ENCODE data around the gene ACBD3.

ACBD3 gene

GRCh38 chr1:226201029-226201593 is 14.6 kb upstream of the ACBD3 start:
- no peak for DNase-seq (ENCODE audit: low spot score)

GRCh38 chr1:226199971-226200370 is 13.4 kb upstream of the ACBD3 start:
- DNase-seq (ENCODE audit: low spot score) = no peak

- DNase-seq (ENCODE audit: low spot score) = no peak
Measured at GRCh38 chr1:226195144-226195543, 8.6 kb upstream of the ACBD3 start.

- no peak for DNase-seq (ENCODE audit: low spot score)
Measured at GRCh38 chr1:226187380-226187779, 839 bp upstream of the ACBD3 start.

- no peak for DNase-seq (ENCODE audit: low spot score)
Measured at GRCh38 chr1:226187019-226187322, 430 bp upstream of the ACBD3 start.

GRCh38 chr1:226185141-226186036 is 1.2 kb downstream of the ACBD3 start:
- DNase-seq (ENCODE audit: low spot score) = peak; percentile 4

- no peak for DNase-seq (ENCODE audit: low spot score)
Measured at GRCh38 chr1:226181996-226182714, 4.4 kb downstream of the ACBD3 start.

GRCh38 chr1:226176870-226177269 is 9.7 kb downstream of the ACBD3 start:
- DNase-seq (ENCODE audit: low spot score) = no peak

GRCh38 chr1:226172589-226172988 is 14.0 kb downstream of the ACBD3 start:
- no peak for DNase-seq (ENCODE audit: low spot score)

- DNase-seq (ENCODE audit: low spot score) = no peak
Measured at GRCh38 chr1:226166341-226166740, 20.2 kb downstream of the ACBD3 start.

- no peak for DNase-seq (ENCODE audit: low spot score)
Measured at GRCh38 chr1:226164154-226164553, 22.4 kb downstream of the ACBD3 start.

GRCh38 chr1:226162898-226163297 is 23.6 kb downstream of the ACBD3 start:
- no peak for DNase-seq (ENCODE audit: low spot score)

- DNase-seq (ENCODE audit: low spot score) = no peak
Measured at GRCh38 chr1:226158983-226159382, 27.6 kb downstream of the ACBD3 start.

- DNase-seq (ENCODE audit: low spot score) = no peak
Measured at GRCh38 chr1:226158457-226158856, 28.1 kb downstream of the ACBD3 start.

GRCh38 chr1:226157761-226158316 is 28.7 kb downstream of the ACBD3 start:
- no peak for DNase-seq (ENCODE audit: low spot score)

GRCh38 chr1:226154593-226154992 is 31.9 kb downstream of the ACBD3 start:
- no peak for DNase-seq (ENCODE audit: low spot score)

- no peak for DNase-seq (ENCODE audit: low spot score)
Measured at GRCh38 chr1:226149806-226150205, 36.7 kb downstream of the ACBD3 start.

GRCh38 chr1:226148121-226148648 is 38.4 kb downstream of the ACBD3 start:
- no peak for DNase-seq (ENCODE audit: low spot score)

- no peak for DNase-seq (ENCODE audit: low spot score)
Measured at GRCh38 chr1:226144045-226144444, 42.5 kb downstream of the ACBD3 start.

GRCh38 chr1:226135709-226136108 is 50.8 kb downstream of the ACBD3 start:
- no peak for DNase-seq (ENCODE audit: low spot score)

GRCh38 chr1:226135059-226135651 is 51.4 kb downstream of the ACBD3 start:
- DNase-seq (ENCODE audit: low spot score) = no peak
